Stomach smooth muscle (tissue), 2 donors: ENCODE measurements around the gene MX1.
A peak's percentile ranks its signal among the peaks of the same experiment; 100 is the strongest.
"Not testable (repeated sequence)": the region's sequence is repeated elsewhere in the genome, so short reads cannot be mapped to it uniquely, and the experiment has no call there.

ENCODE experiments used
- H3K27ac ChIP-seq: one replicate; pipeline ENCODE4 v1.7.0; 2013; ENCODE audit warnings: mild to moderate bottlenecking, low read length, inconsistent platforms
- H3K27me3 ChIP-seq, 2 donors: one replicate each; pipeline ENCODE4 v1.7.0; 2013; ENCODE audit warnings: low read length in 2 of 2; ENCODE audit not compliant: insufficient read depth in 2 of 2, control insufficient read depth in 1 of 2
- H3K36me3 ChIP-seq, 2 donors: one replicate each; pipeline ENCODE4 v1.7.0; 2013; ENCODE audit warnings: low read length in 2 of 2; ENCODE audit not compliant: control insufficient read depth in 2 of 2, insufficient read depth in 2 of 2
- H3K4me1 ChIP-seq: one replicate; pipeline ENCODE4 v1.7.0; 2013; ENCODE audit warnings: low read length; ENCODE audit not compliant: control insufficient read depth, insufficient read depth
- H3K4me3 ChIP-seq, 2 donors: one replicate each; pipeline ENCODE4 v1.7.0; 2013; ENCODE audit warnings: low read length in 2 of 2
- H3K9ac ChIP-seq, 2 donors: one replicate each; pipeline ENCODE4 v1.7.0; 2013; ENCODE audit warnings: low read length in 2 of 2, mild to moderate bottlenecking in 1 of 2
- H3K9me3 ChIP-seq, 2 donors: one replicate each; pipeline ENCODE4 v1.7.0; 2013; ENCODE audit warnings: low read length in 2 of 2; ENCODE audit not compliant: control insufficient read depth in 2 of 2
- donor health status: healthy.
- donor health status: Pancreatic carcinoma.

MX1 gene

DNA sequence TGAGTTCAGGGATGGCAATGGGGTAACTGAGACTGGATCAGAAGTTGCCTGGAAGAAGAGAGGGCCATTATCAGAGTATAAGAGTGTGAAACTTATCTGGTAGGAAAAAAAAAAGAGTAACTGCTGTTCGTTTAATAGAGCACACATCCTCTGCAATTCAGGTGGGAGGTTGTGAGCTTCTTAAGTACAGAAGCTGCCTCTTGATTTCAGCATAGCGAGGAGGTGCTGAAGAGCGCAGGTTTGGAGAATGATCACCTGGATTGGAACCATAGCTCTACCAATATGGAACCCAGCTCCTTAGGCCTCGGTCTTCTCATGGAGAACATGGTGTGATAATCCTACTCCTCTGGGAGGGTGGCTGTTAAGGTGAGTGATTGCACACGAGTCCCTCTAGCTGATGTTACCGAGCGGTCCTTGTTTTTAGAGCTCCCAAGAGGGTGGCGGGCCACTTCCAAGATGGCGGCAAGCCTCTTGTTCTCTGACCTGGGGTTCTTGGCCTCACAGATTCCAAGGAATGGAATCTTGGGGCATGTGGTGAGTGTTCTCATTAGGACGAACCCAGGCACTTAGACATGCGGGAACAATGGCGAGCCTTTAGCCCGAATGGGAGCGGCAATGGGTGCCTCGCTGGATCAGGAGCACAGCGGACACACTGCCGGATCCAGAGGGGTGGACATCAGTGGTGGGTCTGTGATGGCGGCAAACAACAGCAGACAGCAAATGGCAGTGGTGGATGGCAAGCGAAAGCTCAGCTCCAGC is 3.3 kb upstream of the MX1 start:
- Histone ChIP-seq H3K27me3 (no peaks in the 10 kb centered on the region), H3K4me1 (peaks cover 23% of the 10 kb centered on the region), H3K9ac (no peak overlapping the region), H3K4me3 (no peak overlapping the region), H3K36me3 (no peaks in the 10 kb centered on the region), H3K27ac (no peak overlapping the region), H3K9me3 (no peaks in the 10 kb centered on the region)

DNA sequence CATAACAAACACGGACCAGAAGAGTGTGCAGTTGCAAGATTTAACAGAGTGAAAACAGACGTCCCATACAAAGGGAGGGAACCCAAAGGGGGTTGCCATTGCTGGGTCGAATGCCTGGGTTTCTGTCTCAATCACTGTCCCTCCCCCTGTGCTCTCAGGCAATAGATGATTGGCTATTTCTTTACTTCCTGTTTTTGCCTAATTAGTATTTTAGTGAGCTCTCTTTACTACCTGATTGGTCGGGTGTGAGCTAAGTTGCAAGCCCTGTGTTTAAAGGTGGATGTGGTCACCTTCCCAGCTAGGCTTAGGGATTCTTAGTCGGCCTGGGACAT is 2.8 kb upstream of the MX1 start:
- not testable (repeated sequence) for H3K27ac ChIP-seq, H3K36me3 ChIP-seq, H3K27me3 ChIP-seq, H3K4me3 ChIP-seq, H3K9ac ChIP-seq, H3K9me3 ChIP-seq
- peaks cover 23% of the 10 kb centered on the region for H3K4me1 ChIP-seq

DNA sequence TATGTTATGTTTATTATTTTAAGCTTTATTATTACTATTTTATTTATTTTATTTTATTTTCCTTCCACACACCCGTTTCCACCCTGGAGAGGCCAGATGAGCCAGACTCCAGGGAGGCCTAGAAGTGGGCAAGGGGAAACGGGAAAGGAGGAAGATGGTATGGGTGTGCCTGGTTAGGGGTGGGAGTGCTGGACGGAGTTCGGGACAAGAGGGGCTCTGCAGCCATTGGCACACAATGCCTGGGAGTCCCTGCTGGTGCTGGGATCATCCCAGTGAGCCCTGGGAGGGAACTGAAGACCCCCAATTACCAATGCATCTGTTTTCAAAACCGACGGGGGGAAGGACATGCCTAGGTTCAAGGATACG is 468 bp upstream of the MX1 start:
- peaks cover 0 to 2% of the 10 kb centered on the region in 2 donors for H3K36me3 ChIP-seq
- H3K4me3 ChIP-seq: peak overlapping the region; percentile 63 to 86
- H3K27me3 ChIP-seq: no peaks in the 10 kb centered on the region
- no peaks in the 10 kb centered on the region for H3K9me3 ChIP-seq
- peaks cover 22% of the 10 kb centered on the region for H3K4me1 ChIP-seq
- peak overlapping the region; percentile 80 to 82 for H3K9ac ChIP-seq
- peak overlapping the region; percentile 55 for H3K27ac ChIP-seq

DNA sequence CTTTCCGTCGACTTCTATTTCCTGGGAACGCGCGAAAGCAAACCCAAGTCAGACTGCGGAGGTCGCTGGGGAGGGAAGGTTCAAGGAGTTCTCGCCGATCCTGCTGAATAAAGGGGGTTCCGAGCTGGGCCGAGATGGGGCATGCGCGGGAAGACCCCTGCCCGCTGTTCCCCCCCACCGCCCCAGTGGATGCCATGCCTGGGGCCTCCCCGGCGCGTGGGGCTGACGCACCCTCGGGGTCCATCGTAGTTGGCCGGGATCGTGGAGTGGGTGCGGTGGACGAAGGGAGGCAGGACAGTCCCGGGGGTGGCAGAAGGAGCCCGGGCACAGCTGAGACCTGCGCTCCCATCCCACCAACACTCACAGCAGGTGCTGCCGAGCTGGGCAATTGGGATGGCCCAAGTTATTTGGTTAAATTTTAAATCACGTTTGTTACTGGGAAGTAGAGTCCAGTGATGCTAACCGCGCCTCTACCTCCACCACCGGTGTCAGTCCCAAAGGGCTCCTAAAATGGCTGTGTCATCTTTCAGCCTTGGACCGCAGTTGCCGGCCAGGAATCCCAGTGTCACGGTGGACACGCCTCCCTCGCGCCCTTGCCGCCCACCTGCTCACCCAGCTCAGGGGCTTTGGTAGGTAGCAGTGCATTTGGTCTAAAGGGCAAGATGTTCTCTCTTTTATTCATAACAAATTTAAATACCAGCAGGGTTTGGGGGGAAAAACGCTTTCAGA is 801 bp downstream of the MX1 start:
- Histone ChIP-seq H3K9ac (peak overlapping the region; percentile 68 to 82), H3K27me3 (no peaks in the 10 kb centered on the region), H3K27ac (peak overlapping the region; percentile 55)

DNA sequence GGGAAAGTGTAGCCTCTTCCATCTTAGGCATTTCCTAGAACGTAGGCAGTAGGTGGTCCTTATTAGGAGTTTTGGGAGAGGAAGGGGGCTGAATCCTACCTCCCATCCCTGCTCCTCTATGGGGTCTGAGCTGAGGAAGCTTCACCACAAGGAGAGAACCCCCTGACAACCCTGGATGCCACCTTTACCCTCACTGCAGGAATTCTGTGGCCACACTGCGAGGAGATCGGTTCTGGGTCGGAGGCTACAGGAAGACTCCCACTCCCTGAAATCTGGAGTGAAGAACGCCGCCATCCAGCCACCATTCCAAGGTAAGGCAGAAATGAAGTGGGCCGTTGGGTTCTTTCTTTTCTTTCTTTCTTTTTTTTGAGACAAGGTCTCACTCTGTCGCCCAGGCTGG is 1.5 kb downstream of the MX1 start:
- peaks cover 16% of the 10 kb centered on the region for H3K4me1 ChIP-seq
- no peak overlapping the region for H3K27ac ChIP-seq
- no peak overlapping the region for H3K9ac ChIP-seq
- no peaks in the 10 kb centered on the region for H3K9me3 ChIP-seq
- H3K27me3 ChIP-seq: no peaks in the 10 kb centered on the region
- H3K4me3 ChIP-seq: no peak overlapping the region
- H3K36me3 ChIP-seq: peaks cover 9 to 13% of the 10 kb centered on the region in 2 donors

More for the DNA sequence above, 801 bp downstream of the MX1 start:
- H3K4me1 ChIP-seq: peaks cover 17% of the 10 kb centered on the region
- H3K9me3 ChIP-seq: no peaks in the 10 kb centered on the region
- peaks cover 2 to 7% of the 10 kb centered on the region in 2 donors for H3K36me3 ChIP-seq
- H3K4me3 ChIP-seq: peak overlapping the region; percentile 63 to 86

DNA sequence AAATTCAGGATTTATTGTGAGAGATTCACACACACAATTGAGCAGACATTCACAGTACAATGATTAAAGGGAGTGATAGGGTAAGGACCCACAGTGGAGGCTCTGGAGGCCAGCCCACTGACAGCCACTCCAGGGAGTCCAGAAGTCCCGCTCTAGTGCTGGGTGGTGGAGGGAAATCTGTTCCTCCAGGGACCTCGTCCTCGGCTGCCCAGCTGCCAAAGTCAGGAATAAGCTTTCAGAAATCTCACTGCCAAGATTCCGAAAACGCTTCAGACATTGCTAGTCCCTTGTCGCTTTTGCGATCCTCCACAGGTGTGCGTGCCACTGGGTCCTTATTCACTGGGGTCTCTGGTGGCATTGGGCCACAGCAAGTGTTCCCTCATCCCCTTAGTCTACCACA is 2.3 kb downstream of the MX1 start:
- Histone ChIP-seq H3K9me3 (no peaks in the 10 kb centered on the region), H3K4me3 (no peak overlapping the region), H3K36me3 (peaks cover 16 to 21% of the 10 kb centered on the region in 2 donors), H3K9ac (no peak overlapping the region), H3K27me3 (no peaks in the 10 kb centered on the region), H3K27ac (no peak overlapping the region), H3K4me1 (peaks cover 16% of the 10 kb centered on the region)

DNA sequence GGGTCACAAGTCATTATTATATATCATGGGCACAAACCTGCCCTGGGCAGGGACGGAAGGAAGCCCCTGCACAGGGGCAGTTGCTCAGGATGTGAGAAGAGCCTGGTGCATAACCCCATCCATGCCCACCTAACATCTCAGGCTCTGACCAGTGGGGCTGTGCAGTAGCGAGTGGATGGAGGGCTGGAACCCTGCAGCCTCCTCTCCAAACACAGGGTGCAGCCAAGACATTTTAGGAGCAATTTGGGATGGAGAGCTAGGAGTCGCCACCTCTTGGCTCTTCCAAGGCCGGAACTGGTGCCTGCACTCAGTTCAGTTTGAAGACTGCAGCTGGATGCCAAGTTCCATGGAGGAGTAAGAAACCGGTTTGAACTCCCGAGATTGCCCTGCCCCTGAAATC is 2.8 kb downstream of the MX1 start:
- no peaks in the 10 kb centered on the region for H3K9me3 ChIP-seq
- H3K9ac ChIP-seq: no peak overlapping the region
- no peaks in the 10 kb centered on the region for H3K27me3 ChIP-seq
- H3K36me3 ChIP-seq: peaks cover 21 to 23% of the 10 kb centered on the region in 2 donors
- H3K27ac ChIP-seq: no peak overlapping the region
- H3K4me1 ChIP-seq: peaks cover 16% of the 10 kb centered on the region
- no peak overlapping the region for H3K4me3 ChIP-seq

DNA sequence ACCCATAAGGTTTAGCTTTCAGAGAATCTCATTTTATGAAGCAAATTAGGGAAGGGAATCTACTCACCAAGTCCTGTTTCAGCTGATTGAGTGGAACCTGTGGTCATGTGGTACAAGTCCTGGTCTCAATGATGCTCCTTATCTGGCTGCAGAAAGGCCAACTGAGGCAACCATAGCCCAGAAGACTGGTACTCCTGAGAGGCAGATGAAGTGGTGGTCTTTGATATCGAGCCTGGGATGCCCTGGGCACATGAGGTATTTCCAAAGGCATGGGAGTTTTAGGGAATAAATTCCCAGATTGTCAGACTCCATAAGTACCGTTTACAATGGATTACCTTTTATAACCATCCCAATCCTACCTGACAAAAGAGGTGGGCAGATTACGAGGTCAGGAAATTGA is 3.3 kb downstream of the MX1 start:
- no peak overlapping the region for H3K27ac ChIP-seq
- peaks cover 16% of the 10 kb centered on the region for H3K4me1 ChIP-seq

DNA sequence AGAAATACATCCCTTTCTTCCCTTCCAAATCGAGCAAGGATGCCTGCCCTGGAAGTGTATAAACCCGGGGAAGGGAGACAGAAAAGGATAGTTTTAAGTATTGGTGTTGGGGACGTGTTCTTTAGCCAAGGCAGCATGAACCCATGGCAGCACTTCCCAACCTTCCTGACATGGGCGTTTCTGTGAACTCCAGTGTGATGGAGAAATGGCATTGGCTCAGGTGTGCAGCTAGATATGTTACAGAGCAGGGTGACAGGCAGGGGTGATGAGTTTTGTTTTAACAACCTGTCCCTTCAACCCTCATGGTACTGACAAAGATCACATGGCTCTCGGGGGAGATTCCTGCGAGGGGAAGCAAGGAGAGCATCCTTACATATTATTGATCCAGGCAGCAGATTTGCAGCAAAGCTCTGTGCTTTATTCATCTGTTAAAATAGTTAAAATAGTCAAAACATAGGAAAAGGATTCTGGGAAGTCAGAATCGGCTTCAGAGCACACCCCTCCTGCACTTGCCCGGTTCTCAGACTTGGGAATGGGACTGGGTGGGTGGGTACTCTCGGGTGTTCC is 4.0 kb downstream of the MX1 start:
- Histone ChIP-seq H3K4me1 (peaks cover 16% of the 10 kb centered on the region), H3K9me3 (no peaks in the 10 kb centered on the region), H3K27me3 (no peaks in the 10 kb centered on the region), H3K9ac (no peak overlapping the region), H3K27ac (no peak overlapping the region), H3K4me3 (no peak overlapping the region), H3K36me3 (peaks cover 23% of the 10 kb centered on the region in 2 donors)

More for the DNA sequence above, 3.3 kb downstream of the MX1 start:
- H3K36me3 ChIP-seq: peaks cover 23% of the 10 kb centered on the region in 2 donors
- no peaks in the 10 kb centered on the region for H3K9me3 ChIP-seq
- H3K4me3 ChIP-seq: no peak overlapping the region
- H3K27me3 ChIP-seq: no peaks in the 10 kb centered on the region
- no peak overlapping the region for H3K9ac ChIP-seq

DNA sequence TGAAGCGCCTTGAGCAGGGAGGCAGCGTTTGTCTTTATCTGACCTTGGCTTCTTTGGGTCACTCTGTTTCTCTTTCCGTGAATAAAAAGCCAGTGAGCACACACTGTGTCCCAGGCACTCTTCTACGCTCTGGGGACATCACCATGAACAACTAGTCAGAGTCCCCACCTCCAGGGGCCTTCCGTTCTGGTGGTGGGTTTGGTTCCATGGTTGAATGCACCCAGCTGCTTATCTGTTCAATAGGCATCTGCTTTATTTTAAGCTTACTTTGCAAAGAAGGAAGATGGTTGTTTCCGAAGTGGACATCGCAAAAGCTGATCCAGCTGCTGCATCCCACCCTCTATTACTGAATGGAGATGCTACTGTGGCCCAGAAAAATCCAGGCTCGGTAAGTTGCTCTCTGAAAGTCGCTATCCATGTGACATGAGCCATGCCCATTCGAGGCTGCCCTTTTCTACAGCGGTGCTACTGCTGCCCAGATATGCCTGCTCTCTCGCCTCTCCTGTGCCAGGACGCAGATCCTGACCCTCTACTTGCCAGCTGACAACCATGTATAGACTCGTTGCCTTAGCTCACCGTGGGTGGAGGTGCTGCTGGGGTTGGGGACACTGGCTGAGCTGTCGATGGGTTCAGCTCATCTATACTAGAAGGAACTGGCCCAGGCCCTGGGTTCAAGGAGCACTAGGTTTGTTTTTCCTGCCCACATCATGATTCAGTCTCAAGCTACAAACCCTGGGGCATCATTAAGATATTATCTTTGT is 5.9 kb downstream of the MX1 start:
- H3K4me1 ChIP-seq: peaks cover 5% of the 10 kb centered on the region
- no peak overlapping the region for H3K27ac ChIP-seq
- H3K9me3 ChIP-seq: no peaks in the 10 kb centered on the region
- H3K4me3 ChIP-seq: no peak overlapping the region
- peaks cover 35% of the 10 kb centered on the region in 2 donors for H3K36me3 ChIP-seq
- H3K9ac ChIP-seq: no peak overlapping the region
- no peaks in the 10 kb centered on the region for H3K27me3 ChIP-seq
